AG10803 (cell line): Measurements from ENCODE around the gene POT1.

Source experiments
- DNase-seq: peaks from one replicate; pipeline ENCODE4 v3.0.0; 2010; ENCODE audit warnings: low read depth
- H3K4me3 ChIP-seq: 2 replicates; pipeline ENCODE4 v1.5.1; 2011; ENCODE audit warnings: mild to moderate bottlenecking, low read length, control low read depth
- TF ChIP-seq, protein P1 (sequence below): conservative IDR thresholded peaks from 2 replicates; pipeline ENCODE4 v1.5.1; 2011; ENCODE audit warnings: mild to moderate bottlenecking, low read length, control low read depth, inconsistent platforms

POT1 gene

DNA sequence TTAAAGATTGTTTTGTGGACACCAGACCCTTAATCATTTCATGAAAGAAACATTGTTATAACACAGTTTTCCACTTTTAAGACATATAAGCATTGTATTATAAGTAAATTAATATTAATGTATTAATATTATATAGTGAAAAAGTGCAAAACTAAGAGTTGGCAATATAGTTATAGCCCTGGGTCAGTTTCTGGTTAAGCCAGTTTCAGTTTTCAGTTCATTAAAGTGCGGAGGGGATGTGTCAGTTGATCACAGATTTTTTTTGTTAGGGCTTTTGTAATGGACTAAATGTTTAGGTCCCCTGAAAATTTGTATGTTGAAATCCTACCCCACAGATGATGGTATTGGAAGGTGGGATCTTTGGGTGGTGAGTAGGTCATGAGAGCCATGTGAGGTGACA lies 118.3 kb downstream of the POT1 start:
- TF ChIP-seq, protein P1, sequence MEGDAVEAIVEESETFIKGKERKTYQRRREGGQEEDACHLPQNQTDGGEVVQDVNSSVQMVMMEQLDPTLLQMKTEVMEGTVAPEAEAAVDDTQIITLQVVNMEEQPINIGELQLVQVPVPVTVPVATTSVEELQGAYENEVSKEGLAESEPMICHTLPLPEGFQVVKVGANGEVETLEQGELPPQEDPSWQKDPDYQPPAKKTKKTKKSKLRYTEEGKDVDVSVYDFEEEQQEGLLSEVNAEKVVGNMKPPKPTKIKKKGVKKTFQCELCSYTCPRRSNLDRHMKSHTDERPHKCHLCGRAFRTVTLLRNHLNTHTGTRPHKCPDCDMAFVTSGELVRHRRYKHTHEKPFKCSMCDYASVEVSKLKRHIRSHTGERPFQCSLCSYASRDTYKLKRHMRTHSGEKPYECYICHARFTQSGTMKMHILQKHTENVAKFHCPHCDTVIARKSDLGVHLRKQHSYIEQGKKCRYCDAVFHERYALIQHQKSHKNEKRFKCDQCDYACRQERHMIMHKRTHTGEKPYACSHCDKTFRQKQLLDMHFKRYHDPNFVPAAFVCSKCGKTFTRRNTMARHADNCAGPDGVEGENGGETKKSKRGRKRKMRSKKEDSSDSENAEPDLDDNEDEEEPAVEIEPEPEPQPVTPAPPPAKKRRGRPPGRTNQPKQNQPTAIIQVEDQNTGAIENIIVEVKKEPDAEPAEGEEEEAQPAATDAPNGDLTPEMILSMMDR = no peak
- DNase-seq = no peak
- no peak overlapping the region for H3K4me3 ChIP-seq

- TF ChIP-seq, protein P1 = no peak
- DNase-seq = no peak
- no peak overlapping the region for H3K4me3 ChIP-seq
Measured at GRCh38 chr7:124810605-124811004, 119.0 kb downstream of the POT1 start.

DNA sequence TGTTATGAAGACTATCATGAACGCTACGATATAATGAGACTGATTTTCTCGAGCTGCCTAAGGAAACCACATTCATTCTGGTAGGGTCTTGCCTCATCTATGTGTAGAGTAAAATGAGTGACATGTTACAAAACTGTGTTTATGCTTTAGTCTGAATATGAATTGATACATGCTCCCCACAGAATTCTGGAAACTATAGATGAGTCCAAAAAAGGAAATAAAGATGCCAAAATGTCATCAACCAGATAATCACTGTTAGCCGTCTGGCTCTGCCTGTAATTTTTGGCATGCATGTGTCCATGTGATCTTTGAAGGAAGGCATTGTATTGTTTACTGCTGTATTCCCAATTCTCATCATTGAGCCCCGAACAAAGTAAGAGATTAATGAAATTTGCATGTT lies 121.4 kb downstream of the POT1 start:
- no peak for DNase-seq
- TF ChIP-seq, protein P1 = no peak
- H3K4me3 ChIP-seq = no peak overlapping the region

DNA sequence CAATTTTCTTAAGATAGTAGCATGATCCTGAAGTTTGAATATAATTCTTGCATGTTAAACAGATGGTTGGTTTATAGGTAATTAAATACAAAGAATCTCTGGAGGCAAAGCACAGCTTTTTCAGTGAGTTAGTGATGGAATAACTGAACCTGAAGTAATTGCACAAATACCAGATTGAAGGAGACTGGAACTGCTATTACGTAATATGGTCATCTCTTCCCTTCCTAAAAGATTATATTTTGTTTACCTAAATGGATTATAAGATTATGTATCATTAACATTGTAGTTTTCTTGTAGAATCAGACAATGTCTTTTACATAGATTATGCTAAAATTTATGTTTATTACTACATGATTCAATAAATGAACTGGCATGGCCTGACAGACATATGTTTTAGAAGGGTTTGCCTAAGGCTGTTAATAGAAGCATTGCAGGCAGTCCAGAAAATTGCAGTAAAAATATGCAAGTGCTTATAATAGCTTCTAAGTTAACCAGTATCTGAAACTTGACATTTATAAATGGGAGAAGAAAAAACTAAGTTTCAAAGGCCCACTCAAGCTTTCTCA lies 128.2 kb downstream of the POT1 start:
- TF ChIP-seq, protein P1 = no peak
- no peak overlapping the region for H3K4me3 ChIP-seq
- no peak for DNase-seq

DNA sequence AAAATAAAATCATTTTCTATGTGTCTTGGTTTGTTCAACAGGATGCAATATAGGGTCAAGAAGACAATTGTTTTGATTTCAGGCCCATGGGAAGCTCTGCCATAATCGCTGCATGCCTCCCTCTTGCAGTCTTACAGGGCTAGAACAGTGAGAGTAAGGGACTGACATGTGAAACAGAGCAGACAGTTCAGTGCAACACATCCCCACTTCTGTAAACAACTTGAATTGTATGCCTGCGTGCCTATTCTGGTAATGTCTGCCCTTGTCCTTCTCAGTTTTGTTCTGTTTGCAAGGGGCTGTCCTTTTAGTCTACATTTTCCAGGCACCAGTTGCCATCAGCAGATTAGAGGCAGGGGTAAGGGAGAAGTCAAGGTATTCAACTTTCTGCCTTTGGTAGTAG lies 129.2 kb downstream of the POT1 start:
- H3K4me3 ChIP-seq = no peak overlapping the region
- DNase-seq = no peak
- TF ChIP-seq, protein P1 = no peak

GRCh38 chr7:124799448-124799847 lies 130.2 kb downstream of the POT1 start:
- no peak overlapping the region for H3K4me3 ChIP-seq
- DNase-seq = no peak
- TF ChIP-seq, protein P1 = no peak

DNA sequence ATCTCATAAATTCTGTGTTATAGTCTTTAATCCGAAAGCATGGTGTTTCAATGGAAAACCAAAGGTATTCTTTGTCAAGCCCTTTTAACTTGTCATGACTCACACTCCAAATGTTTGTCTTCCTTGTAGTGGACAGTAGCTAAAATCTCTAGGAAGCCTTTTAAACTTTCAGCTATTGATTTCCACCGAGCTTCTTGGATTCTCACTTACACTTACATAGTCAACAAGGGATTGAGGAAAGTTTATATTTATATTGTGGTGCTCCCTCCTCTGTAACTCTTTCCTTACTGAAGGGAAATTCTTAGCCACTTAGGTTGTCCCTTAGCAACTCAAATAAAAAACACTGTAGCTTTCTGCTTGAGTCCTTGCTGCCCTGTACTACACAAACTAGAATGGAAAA lies 132.9 kb downstream of the POT1 start:
- TF ChIP-seq, protein P1 = no peak
- H3K4me3 ChIP-seq = no peak overlapping the region
- no peak for DNase-seq
